Superior temporal gyrus (tissue), 1 donor: ENCODE results near the gene TRMT112.
A peak's percentile ranks its signal among the peaks of the same experiment; 100 is the strongest.

Experiments used
- DNase-seq: peaks from one replicate; pipeline ENCODE4 v3.0.0-alpha.2; 2016; ENCODE audit errors: extremely low spot score

The TRMT112 gene

DNA sequence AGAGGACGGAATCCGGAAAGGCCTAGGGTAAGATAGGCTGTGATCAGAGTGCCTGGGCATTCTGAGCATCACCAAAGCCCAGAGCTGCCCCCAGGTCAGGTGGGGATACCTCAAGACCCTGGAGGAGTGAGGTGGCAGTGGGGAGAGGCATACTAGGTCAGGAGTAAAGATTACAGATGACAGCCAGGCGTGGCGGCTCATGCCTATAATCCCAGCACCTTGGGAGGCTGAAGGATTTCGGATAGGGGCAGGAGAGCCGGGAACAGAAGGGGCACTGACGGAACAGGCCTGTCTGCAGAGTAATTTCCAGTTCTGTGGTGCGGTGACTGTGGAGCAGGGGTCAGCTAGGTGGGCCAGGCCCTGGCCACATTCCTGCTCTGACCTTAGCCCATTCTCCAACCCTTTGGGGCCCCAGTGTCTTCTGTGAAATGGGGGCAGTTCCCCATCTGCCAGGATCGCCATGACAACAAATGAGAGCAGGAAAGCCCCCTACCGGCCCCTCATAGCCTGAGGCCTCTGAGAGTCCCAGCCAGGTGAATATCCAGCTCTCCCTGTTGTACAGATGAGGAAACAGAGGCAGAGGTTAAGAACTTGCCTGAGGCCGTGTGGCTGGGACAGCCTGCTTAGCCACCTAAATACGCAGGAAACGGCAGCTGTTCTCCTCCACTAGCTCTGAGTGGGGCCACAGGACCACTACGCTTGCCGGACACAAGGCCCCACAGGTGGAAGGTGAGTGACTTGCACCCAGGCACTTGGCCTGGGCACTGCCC, 42.1 kb downstream of the TRMT112 start:
- no peak for DNase-seq

DNA sequence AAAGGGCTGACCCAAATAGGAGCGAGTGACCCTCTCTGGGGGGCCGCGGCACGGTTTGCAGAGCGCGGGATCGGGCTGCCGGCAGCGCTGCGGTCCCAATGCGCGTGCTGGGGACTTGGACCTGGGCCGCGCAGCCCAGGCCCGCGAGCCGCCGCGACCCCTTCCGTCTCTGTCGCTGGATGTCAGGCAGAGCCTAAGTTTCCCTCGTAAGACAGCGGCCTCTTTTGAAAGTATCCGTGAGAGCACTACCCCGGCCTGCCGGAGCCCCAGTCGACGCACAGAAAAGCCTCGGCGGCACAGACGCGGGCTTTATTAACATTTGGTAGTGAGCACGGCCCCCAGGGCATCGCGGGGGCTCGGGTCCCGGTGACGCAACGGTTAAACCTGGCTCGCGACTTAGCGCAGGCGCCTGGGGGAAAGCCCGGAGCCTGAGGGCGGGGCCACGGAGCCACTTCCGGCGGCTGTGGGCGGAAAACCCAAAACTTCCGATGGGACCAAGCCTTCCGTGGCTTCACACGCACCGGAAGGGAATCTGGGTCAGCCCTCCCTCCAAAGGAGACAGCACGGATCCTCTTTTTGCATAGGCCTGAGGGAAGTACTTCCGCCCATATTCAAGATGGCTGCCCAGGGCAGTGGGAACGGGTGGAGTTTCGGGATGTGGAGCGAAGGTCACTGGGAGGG, 47.7 kb downstream of the TRMT112 start:
- peak; percentile 100 for DNase-seq

DNA sequence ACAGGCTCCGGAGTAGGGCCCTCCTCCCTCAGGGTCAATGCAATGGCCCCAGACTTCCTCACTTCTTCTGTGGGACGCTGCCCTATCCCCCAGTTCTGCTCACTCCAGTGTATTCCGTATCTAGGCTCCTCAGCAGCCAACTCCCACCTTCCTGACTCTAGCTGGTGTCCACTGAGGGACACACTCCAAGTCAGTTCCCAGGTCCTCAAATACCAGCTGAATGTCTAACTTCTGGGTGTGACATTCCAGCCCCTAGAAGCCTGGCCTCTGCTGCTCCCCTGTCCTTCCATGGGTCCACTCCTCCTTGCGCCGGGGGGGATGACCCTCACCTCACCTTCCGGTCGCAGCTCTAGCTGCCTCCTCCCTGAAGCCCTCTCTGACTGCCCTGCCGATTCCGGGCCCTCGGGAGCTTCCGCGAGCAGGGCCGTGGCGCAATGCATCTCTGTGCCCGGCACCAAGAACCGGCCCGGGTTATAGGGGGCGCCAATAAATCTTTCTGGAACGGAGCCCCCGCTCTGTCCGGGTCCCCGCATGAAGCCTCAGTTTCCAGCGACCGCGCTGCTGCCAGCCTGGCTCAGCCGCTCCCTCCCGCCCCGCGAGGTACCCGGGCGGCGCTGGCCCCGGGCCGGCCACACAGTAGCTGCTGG, 48.3 kb downstream of the TRMT112 start:
- no peak for DNase-seq

DNA sequence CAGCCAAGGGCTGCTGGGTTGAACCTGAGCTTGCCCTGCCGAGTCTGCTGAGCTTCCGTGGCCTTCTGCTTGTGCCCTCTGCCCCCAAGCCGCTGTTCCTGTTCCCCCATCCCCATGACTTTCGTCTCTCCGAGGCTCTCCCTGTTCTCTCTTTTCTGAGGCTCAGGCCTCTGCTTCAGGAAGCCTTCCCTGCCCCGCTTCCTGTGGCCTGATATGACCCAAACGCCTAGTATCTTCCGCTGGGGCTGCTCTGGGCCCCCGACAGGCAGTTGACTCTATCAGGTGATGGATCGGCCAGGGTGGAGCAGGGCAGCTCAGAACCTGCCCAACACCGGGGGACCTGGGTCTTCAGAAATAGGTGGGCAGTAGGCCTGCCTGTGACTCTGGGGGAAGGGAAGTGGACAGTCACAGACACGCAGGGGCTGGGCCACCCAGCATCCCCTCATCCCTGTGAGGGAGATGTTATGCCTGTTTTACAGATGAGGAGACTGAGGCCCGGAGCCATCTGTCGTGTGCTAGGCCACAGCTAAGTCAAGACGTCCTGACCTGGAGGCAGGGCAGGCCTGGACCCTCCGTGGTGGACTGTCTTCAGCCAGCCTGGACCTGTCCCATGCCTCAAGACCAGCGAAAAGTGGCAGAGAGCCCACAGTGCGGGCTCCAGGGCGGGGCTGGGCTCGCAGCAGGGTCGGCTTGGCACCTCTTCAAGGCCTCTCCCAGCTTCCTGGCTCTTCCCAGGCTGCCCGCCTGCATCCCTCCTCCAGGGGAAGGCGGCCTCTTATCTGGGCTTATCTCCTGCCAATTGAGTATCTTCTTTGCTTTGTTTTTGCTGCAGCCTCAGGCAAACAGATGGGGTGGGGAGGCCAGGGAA, 49.1 kb downstream of the TRMT112 start:
- DNase-seq, result no peak

DNA sequence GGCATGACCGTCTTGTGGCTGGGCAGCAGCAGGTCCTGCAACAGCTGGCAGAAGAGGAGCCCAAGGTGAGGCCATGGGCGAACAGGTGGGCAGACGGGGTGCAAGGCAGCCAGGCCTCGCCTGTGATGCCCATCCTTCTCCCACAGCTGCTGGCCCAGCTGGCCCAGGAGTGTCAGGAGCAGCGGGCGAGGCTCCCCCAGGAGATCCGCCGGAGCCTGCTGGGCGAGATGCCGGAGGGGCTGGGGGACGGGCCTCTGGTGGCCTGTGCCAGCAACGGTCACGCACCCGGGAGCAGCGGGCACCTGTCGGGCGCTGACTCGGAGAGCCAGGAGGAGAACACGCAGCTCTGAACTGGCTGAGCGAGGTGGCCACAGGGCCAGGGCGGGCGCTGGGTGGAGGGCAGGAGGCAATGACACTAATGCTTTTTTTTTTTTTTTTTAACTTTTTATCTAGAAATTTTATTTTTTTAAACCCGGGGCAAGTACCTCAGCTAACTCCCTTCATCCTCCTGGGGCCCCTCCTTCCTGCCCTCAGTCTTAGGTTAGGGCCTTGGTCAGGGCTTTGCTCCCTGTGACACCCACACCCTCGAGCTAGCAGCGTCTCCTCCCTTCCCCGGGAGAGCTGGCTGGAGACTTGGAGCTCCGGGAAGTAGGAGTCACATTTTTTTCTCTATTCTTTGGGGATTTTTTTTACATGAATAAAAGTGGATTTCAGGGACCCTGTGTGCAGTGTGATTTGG, 50.0 kb downstream of the TRMT112 start:
- no peak for DNase-seq
